GM18505 (cell line): ENCODE results near the gene SSU72.

Experiments used
- ATAC-seq: cut with Tn5 transposase; IDR thresholded peaks from one replicate; pipeline ENCODE4 v1.9.1; 2021; ENCODE audit not compliant: unreplicated experiment
- POLR2A ChIP-seq: IDR thresholded peaks from 4 replicates; pipeline ENCODE4 v1.6.1; 2011; ENCODE audit warnings: borderline replicate concordance; ENCODE audit not compliant: insufficient read depth, insufficient read length; ENCODE audit errors: extremely low read depth

Gene SSU72

GRCh38 chr1:1574721-1575537 lies at the start of gene SSU72:
TSS of gene SSU72 (minus strand) at chr1:1574863. CDS start at chr1:1574557, 306 bp downstream.
- TF ChIP-seq POLR2A = peak; percentile 94
- peak; percentile 84 for ATAC-seq

GRCh38 chr1:1623631-1624442 lies 49.2 kb upstream of the SSU72 start:
- no peak for TF ChIP-seq POLR2A
- ATAC-seq = no peak

- no peak for TF ChIP-seq POLR2A
- no peak for ATAC-seq
Measured at GRCh38 chr1:1623181-1623630, 48.5 kb upstream of the SSU72 start.

- TF ChIP-seq POLR2A = no peak
- no peak for ATAC-seq
Measured at GRCh38 chr1:1622788-1623094, 48.1 kb upstream of the SSU72 start.

- TF ChIP-seq POLR2A = no peak
- ATAC-seq = no peak
Measured at GRCh38 chr1:1622010-1622787, 47.5 kb upstream of the SSU72 start.

GRCh38 chr1:1621173-1622009 lies 46.7 kb upstream of the SSU72 start:
- no peak for ATAC-seq

GRCh38 chr1:1620433-1621139 lies 45.9 kb upstream of the SSU72 start:
- no peak for TF ChIP-seq POLR2A
- no peak for ATAC-seq

More at GRCh38 chr1:1621173-1622009, 46.7 kb upstream of the SSU72 start:
- no peak for TF ChIP-seq POLR2A

- ATAC-seq = no peak
- no peak for TF ChIP-seq POLR2A
Measured at GRCh38 chr1:1619917-1620361, 45.3 kb upstream of the SSU72 start.

- no peak for TF ChIP-seq POLR2A
- ATAC-seq = no peak
Measured at GRCh38 chr1:1618396-1619068, 43.9 kb upstream of the SSU72 start.

- TF ChIP-seq POLR2A = no peak
- ATAC-seq = no peak
Measured at GRCh38 chr1:1617925-1618324, 43.3 kb upstream of the SSU72 start.

- no peak for ATAC-seq
- TF ChIP-seq POLR2A = no peak
Measured at GRCh38 chr1:1617516-1617915, 42.9 kb upstream of the SSU72 start.
